ENCODE results near the gene SPINT4.
"Not testable (repeated sequence)": the region's sequence is repeated elsewhere in the genome, so short reads cannot be mapped to it uniquely, and the experiment has no call there.

GRCh38 chr20:45764618-45765282, 42.6 kb downstream of the SPINT4 start:
- TF ChIP-seq CTCF, POLR2A (IDR thresholded peaks at IDR 0.05): not testable (repeated sequence)

Data from tibial nerve (tissue), 3 donors.